ENCODE data around the gene PLXNB1.

DNA sequence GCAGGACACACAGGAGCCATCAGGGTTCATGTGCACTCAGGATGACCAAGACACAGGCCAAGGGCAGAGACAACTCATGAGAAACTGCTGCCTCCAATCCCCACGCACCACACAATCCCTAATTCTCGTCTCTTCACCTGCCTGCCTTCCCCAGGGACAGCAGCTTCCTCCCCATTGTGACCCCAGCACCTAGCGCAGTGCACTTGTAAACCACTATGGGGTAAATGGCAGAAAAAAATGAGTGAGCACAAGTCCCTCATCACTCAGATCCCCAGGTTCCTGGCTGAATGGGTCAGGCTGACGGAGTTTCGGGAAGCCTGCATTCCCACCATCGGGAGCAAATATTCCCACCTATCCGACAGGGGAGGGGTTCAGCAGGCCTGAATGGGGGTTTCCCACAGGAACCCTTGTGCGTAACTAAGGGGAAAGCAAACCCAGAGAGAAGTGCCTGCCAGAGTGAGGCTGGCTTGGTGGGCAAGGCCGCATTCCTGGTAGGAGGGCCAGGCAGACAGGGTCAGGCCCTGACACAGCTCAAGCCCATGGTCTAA is 18.8 kb downstream of the PLXNB1 start:
- TF ChIP-seq, protein P1, sequence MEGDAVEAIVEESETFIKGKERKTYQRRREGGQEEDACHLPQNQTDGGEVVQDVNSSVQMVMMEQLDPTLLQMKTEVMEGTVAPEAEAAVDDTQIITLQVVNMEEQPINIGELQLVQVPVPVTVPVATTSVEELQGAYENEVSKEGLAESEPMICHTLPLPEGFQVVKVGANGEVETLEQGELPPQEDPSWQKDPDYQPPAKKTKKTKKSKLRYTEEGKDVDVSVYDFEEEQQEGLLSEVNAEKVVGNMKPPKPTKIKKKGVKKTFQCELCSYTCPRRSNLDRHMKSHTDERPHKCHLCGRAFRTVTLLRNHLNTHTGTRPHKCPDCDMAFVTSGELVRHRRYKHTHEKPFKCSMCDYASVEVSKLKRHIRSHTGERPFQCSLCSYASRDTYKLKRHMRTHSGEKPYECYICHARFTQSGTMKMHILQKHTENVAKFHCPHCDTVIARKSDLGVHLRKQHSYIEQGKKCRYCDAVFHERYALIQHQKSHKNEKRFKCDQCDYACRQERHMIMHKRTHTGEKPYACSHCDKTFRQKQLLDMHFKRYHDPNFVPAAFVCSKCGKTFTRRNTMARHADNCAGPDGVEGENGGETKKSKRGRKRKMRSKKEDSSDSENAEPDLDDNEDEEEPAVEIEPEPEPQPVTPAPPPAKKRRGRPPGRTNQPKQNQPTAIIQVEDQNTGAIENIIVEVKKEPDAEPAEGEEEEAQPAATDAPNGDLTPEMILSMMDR (IDR thresholded peaks at IDR 0.05), result no peak
- TF ChIP-seq POLR2A (IDR thresholded peaks at IDR 0.05), result no peak
